Testis (tissue), 3 donors: ENCODE results near the gene PLP1. TPM values are rescaled to one million over a fixed set of nuclear protein-coding genes. Genes with fewer than 3 reads are reported as not detected.
A peak's percentile ranks its signal among the peaks of the same experiment; 100 is the strongest.
"Not testable (repeated sequence)": the region's sequence is repeated elsewhere in the genome, so short reads cannot be mapped to it uniquely, and the experiment has no call there.

Experiments used
- DNase-seq: peaks from one replicate; pipeline ENCODE4 v3.0.0-alpha.2; 2019
- H3K27ac ChIP-seq, 2 donors: fragments of 200-600 bp; sonication (generic); one replicate each; pipeline ENCODE4 v1.5.1; 2019
- H3K27me3 ChIP-seq: fragments of 200-600 bp; sonication (generic); one replicate; pipeline ENCODE4 v1.5.1; 2019
- H3K36me3 ChIP-seq: fragments of 200-600 bp; sonication (generic); one replicate; pipeline ENCODE4 v1.5.1; 2017; ENCODE audit warnings: low read depth; ENCODE audit errors: missing control alignments
- H3K4me1 ChIP-seq: fragments of 200-600 bp; sonication (generic); one replicate; pipeline ENCODE4 v1.5.1; 2019
- H3K4me3 ChIP-seq, 2 donors: fragments of 200-600 bp; sonication (generic); one replicate each; pipeline ENCODE4 v1.5.1; 2017 to 2019
- H3K9me3 ChIP-seq: fragments of 200-600 bp; sonication (generic); one replicate; pipeline ENCODE4 v1.5.1; 2017
- CTCF ChIP-seq, 3 experiments: fragments of 450-650 bp in 2 of 3; fragments of 200-600 bp in 1 of 3; sonication (generic) in 1 of 3; IDR thresholded peaks; one replicate each; pipeline ENCODE4 v1.5.1; 2016 to 2019; ENCODE audit warnings: antibody characterized with exemption in 3 of 3, mild to moderate bottlenecking in 2 of 3, moderate library complexity in 1 of 3
- POLR2A ChIP-seq: fragments of 450-650 bp; IDR thresholded peaks from one replicate; pipeline ENCODE4 v1.6.1; 2017; ENCODE audit warnings: antibody characterized with exemption, mild to moderate bottlenecking, moderate library complexity
- WGBS, 2 donors: methylation state at CpG; one replicate each; pipeline ENCODE4 v1.1.5; 2018; 5-methylcytosine and 5-hydroxymethylcytosine counted together
- intact Hi-C: fragments of 100-400 bp; cut with DNase I; formaldehyde crosslinking; loops from one replicate; pipeline ENCODE4 v1.15.1; 2023; ENCODE audit warnings: low total_unique reads
- polyA plus RNA-seq: library from polyadenylated mRNA; stranded (reverse); fragments of 350-450 nt; fragmentation: Illumina TruSeq; extraction: RNeasy Lipid Tissue Mini Kit (QIAGEN cat#74804); gene quantifications from one replicate; pipeline ENCODE4 v1.2.3, GENCODE V29; 2014; ENCODE audit warnings: low read depth, low replicate concordance; ENCODE audit not compliant: insufficient read depth
- total RNA-seq, 2 donors: library from RNA; depleted of rRNA; stranded (reverse); fragments of >200 nt; gene quantifications; one replicate each; pipeline ENCODE4 v1.2.3, GENCODE V29; 2016

PLP1 gene
- total and polyA plus RNA-seq, 3 donors from 2014 or later = 79.7 to 119 (median 111) TPM

GRCh38 chrX:103805860-103806259 lies 29.2 kb downstream of the PLP1 start:
- Histone ChIP-seq H3K27me3 (no peaks in the 10 kb centered on the region), H3K36me3 (no peaks in the 10 kb centered on the region), H3K4me1 (no peaks in the 10 kb centered on the region), H3K9me3 (no peaks in the 10 kb centered on the region), H3K27ac (no peak overlapping the region), H3K4me3 (no peak overlapping the region)
- no peak for DNase-seq
- TF ChIP-seq POLR2A (no peak), CTCF (IDR thresholded peaks at IDR 0.05) (no peak)
- intact Hi-C loops = no loop called here

- Histone ChIP-seq H3K27me3 (no peaks in the 10 kb centered on the region), H3K27ac (no peak overlapping the region), H3K4me1 (no peaks in the 10 kb centered on the region), H3K36me3 (no peaks in the 10 kb centered on the region), H3K9me3 (no peaks in the 10 kb centered on the region), H3K4me3 (no peak overlapping the region)
- TF ChIP-seq POLR2A (no peak), CTCF (IDR thresholded peaks at IDR 0.05) (no peak)
- WGBS, 2 donors = 80 to 82% methylated on average over 4 of the region's 4 CpGs
- no peak for DNase-seq
- intact Hi-C loops = no loop called here
These were observed 30.3 kb downstream of the PLP1 start for GRCh38 chrX:103806862-103807474.

- Histone ChIP-seq H3K36me3 (no peaks in the 10 kb centered on the region), H3K27ac (no peak overlapping the region), H3K9me3 (no peaks in the 10 kb centered on the region), H3K27me3 (no peaks in the 10 kb centered on the region), H3K4me3 (no peak overlapping the region), H3K4me1 (no peaks in the 10 kb centered on the region)
- TF ChIP-seq CTCF (IDR thresholded peaks at IDR 0.05) (no peak), POLR2A (no peak)
- no peak for DNase-seq
- intact Hi-C loops = no loop called here
- WGBS, 2 donors = 93 to 100% methylated on average over 3 of the region's 3 CpGs
These were observed 35.2 kb downstream of the PLP1 start for GRCh38 chrX:103811858-103812257.

DNA sequence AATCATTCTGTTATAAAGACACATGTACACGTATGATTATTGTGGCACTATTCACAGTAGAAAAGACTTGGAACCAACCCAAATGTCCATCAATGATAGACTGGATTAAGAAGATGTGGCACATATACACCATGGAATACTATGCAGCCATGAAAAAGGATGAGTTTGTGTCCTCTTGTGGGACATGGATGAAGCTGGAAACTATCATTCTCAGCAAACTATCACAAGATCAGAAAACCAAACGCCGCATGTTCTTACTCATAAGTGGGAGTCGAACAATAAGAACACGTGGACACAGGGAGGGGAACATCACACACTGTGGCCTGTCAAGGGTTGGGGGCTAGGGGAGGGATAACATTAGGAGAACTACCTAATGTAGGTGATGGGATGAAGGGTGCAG lies 40.5 kb downstream of the PLP1 start:
- H3K4me1 ChIP-seq, H3K27ac ChIP-seq, intact Hi-C loops, H3K27me3 ChIP-seq, H3K9me3 ChIP-seq, H3K4me3 ChIP-seq, H3K36me3 ChIP-seq, DNase-seq: not testable (repeated sequence)
- 43 to 46% methylated on average over 5 of the region's 5 CpGs for WGBS, 2 donors

DNA sequence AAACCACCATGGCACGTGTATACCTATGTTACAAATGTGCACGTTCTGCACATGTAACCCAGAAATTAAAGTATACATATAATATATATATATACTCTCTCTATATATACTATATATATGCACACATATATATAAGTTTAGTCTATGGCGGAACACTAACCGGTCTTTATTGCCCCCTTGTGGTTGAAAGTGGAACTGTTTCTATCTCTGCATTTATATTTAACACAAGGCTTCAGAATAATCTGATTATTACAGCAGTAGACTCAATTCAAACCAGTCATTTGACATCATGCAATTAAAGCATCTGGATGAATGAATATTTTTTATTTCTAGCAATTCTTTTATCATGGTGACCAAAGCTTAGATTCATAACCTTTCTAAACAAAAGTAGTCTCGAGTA lies 40.9 kb downstream of the PLP1 start:
- H3K9me3 ChIP-seq = no peaks in the 10 kb centered on the region
- no peak overlapping the region for H3K27ac ChIP-seq
- no peaks in the 10 kb centered on the region for H3K36me3 ChIP-seq
- H3K4me1 ChIP-seq = no peaks in the 10 kb centered on the region
- DNase-seq = no peak
- TF ChIP-seq CTCF (IDR thresholded peaks at IDR 0.05) (peak; percentile 28 to 93 (median 68)), POLR2A (no peak)
- intact Hi-C loops = no loop called here
- no peak overlapping the region for H3K4me3 ChIP-seq
- no peaks in the 10 kb centered on the region for H3K27me3 ChIP-seq
- WGBS, 2 donors = 25 to 27% methylated on average over 5 of the region's 5 CpGs
